ENCODE measurements around the gene EHF. TPM values are rescaled to one million over a fixed set of nuclear protein-coding genes. Genes with fewer than 3 reads are reported as not detected.
"Not testable (repeated sequence)": the region's sequence is repeated elsewhere in the genome, so short reads cannot be mapped to it uniquely, and the experiment has no call there.

EHF gene
- total and polyA plus RNA-seq, 2 experiments from 2014 or later, result not detected

- Histone ChIP-seq H3K9ac (no peak overlapping the region), H3K79me2 (ENCODE audit: insufficient read depth) (no peaks in the 10 kb centered on the region), H4K20me1 (ENCODE audit: insufficient read depth) (no peaks in the 10 kb centered on the region), H3K36me3 (ENCODE audit: low read depth) (no peaks in the 10 kb centered on the region), H3K9me2 (ENCODE audit: insufficient read depth) (no peaks in the 10 kb centered on the region), H3K9me3 (ENCODE audit: low read depth) (no peaks in the 10 kb centered on the region), H3F3A (ENCODE audit: insufficient read depth) (no peaks in the 10 kb centered on the region), H3K4me3 (0 out of 2 replicates have a peak overlapping the region, but pooled peaks have one; percentile 42), H3K4me1 (ENCODE audit: insufficient read depth) (no peaks in the 10 kb centered on the region), H3K4me2 (ENCODE audit: unreplicated experiment) (peak overlapping the region; percentile 19), H3K27ac (no peak overlapping the region), H3K27me3 (replicated peaks; ENCODE audit: insufficient read depth) (0 out of 2 replicates have a peak, but pooled peaks cover 4% of the 10 kb centered on the region), H2AFZ (no peak overlapping the region)
- in situ Hi-C loops (cut with MboI), result loop anchor here (5.0 to 25.0 kb wide), 2 partner anchors 306 to 826 kb away; partner anchors contain the start of gene SLC1A2
- no peak for DNase-seq
- WGBS, 2 experiments (ENCODE audit: low coverage in 1 of 2, low lambda C conversion rate in 2 of 2, missing lambda C conversion rate in 2 of 2), result 40 to 42% methylated on average over 12 of the region's 12 CpGs
- TF ChIP-seq EZH2 (IDR thresholded peaks at IDR 0.05; ENCODE audit: insufficient read depth, poor library complexity, severe bottlenecking) (no peak), EZH2phosphoT487 (IDR thresholded peaks at IDR 0.05; ENCODE audit: insufficient read depth, low read depth) (no peak)
These were observed 34.2 kb upstream of the EHF start for GRCh38 chr11:34586488-34587281.

GRCh38 chr11:34587282-34587677 is 33.6 kb upstream of the EHF start:
- in situ Hi-C loops (cut with MboI), result loop anchor here (5.0 to 25.0 kb wide), 2 partner anchors 305 to 825 kb away; partner anchors contain the start of gene SLC1A2
- 86% methylated on average over 5 of the region's 5 CpGs for WGBS, 2 experiments (ENCODE audit: low coverage in 1 of 2, low lambda C conversion rate in 2 of 2, missing lambda C conversion rate in 2 of 2)
- no peak for TF ChIP-seq EZH2 (IDR thresholded peaks at IDR 0.05; ENCODE audit: insufficient read depth, poor library complexity, severe bottlenecking)

DNA sequence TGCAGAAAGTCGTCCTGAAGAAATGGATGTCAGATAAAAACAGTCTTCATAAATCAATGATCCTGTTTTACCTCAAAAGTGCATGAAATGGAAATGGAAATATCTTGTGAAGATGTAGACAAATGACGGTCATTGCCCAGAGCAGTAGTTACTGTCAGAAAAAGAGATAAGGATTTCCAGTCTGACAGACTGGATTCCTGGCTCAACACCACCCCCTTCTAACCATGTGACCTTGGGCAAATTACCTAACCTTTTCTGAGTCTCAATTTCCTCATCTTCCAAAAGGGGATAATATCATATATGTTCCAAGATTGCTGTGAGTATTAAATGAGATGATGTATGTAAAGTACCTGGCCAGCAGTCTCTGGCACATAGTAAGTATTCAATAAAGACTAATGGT is 32.9 kb upstream of the EHF start:
- Histone ChIP-seq H3F3A (ENCODE audit: insufficient read depth) (no peaks in the 10 kb centered on the region), H3K36me3 (ENCODE audit: low read depth) (no peaks in the 10 kb centered on the region), H3K9me3 (ENCODE audit: low read depth) (no peaks in the 10 kb centered on the region), H3K27ac (no peak overlapping the region), H3K79me2 (ENCODE audit: insufficient read depth) (no peaks in the 10 kb centered on the region), H3K9me2 (ENCODE audit: insufficient read depth) (no peaks in the 10 kb centered on the region), H3K27me3 (replicated peaks; ENCODE audit: insufficient read depth) (0 out of 2 replicates have a peak, but pooled peaks cover 4% of the 10 kb centered on the region), H3K9ac (no peak overlapping the region), H2AFZ (no peak overlapping the region), H4K20me1 (ENCODE audit: insufficient read depth) (no peaks in the 10 kb centered on the region), H3K4me3 (no peak overlapping the region), H3K4me2 (ENCODE audit: unreplicated experiment) (no peak overlapping the region), H3K4me1 (ENCODE audit: insufficient read depth) (no peaks in the 10 kb centered on the region)
- WGBS, 2 experiments (ENCODE audit: low coverage in 1 of 2, low lambda C conversion rate in 2 of 2, missing lambda C conversion rate in 2 of 2), result 91 to 96% methylated on average over 2 of the region's 2 CpGs
- in situ Hi-C loops (cut with MboI), result loop anchor here (5.0 to 25.0 kb wide), 2 partner anchors 304 to 824 kb away; partner anchors contain the start of gene SLC1A2
- no peak for DNase-seq
- TF ChIP-seq EZH2 (IDR thresholded peaks at IDR 0.05; ENCODE audit: insufficient read depth, poor library complexity, severe bottlenecking) (no peak), EZH2phosphoT487 (IDR thresholded peaks at IDR 0.05; ENCODE audit: insufficient read depth, low read depth) (no peak)

More at GRCh38 chr11:34587282-34587677, 33.6 kb upstream of the EHF start:
- H3F3A ChIP-seq (ENCODE audit: insufficient read depth), result no peaks in the 10 kb centered on the region
- H3K9me2 ChIP-seq (ENCODE audit: insufficient read depth), result no peaks in the 10 kb centered on the region
- H3K4me1 ChIP-seq (ENCODE audit: insufficient read depth), result no peaks in the 10 kb centered on the region
- H3K9me3 ChIP-seq (ENCODE audit: low read depth), result no peaks in the 10 kb centered on the region
- no peak overlapping the region for H3K9ac ChIP-seq
- 0 out of 2 replicates have a peak, but pooled peaks cover 4% of the 10 kb centered on the region for H3K27me3 ChIP-seq (replicated peaks; ENCODE audit: insufficient read depth)
- no peak overlapping the region for H3K4me3 ChIP-seq
- no peak for DNase-seq
- no peaks in the 10 kb centered on the region for H3K79me2 ChIP-seq (ENCODE audit: insufficient read depth)
- no peak overlapping the region for H2AFZ ChIP-seq
- H3K36me3 ChIP-seq (ENCODE audit: low read depth), result no peaks in the 10 kb centered on the region
- H3K27ac ChIP-seq, result no peak overlapping the region
- H3K4me2 ChIP-seq (ENCODE audit: unreplicated experiment), result no peak overlapping the region
- no peaks in the 10 kb centered on the region for H4K20me1 ChIP-seq (ENCODE audit: insufficient read depth)

DNA sequence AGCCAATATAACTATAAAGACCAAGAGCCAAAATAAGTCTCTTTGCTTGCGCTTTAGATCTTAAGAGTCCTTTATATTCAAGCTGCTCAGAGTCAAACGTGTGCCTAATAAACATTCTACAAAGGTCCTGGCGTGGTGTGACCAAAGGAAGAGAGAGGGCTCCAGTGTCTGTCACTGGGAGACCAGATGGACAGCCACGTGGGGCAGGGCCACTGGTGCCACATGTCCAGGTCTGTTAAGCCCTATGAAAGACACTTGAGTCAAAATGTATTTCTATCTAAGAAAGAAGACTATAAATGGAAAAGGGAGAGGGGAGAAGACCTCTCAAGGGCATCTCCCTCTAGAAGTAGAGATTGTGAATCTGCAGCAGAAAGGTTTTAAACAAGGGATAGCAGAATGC is 32.2 kb upstream of the EHF start:
- H3K27me3 ChIP-seq (replicated peaks; ENCODE audit: insufficient read depth), result no peaks in the 10 kb centered on the region
- no peak overlapping the region for H3K4me3 ChIP-seq
- H3F3A ChIP-seq (ENCODE audit: insufficient read depth), result no peaks in the 10 kb centered on the region
- H3K79me2 ChIP-seq (ENCODE audit: insufficient read depth), result no peaks in the 10 kb centered on the region
- DNase-seq, result no peak
- H3K4me1 ChIP-seq (ENCODE audit: insufficient read depth), result no peaks in the 10 kb centered on the region
- H3K9me3 ChIP-seq (ENCODE audit: low read depth), result peaks cover 4% of the 10 kb centered on the region
- no peak overlapping the region for H3K27ac ChIP-seq
- no peaks in the 10 kb centered on the region for H3K9me2 ChIP-seq (ENCODE audit: insufficient read depth)
- H3K9ac ChIP-seq, result no peak overlapping the region
- no peaks in the 10 kb centered on the region for H3K36me3 ChIP-seq (ENCODE audit: low read depth)
- in situ Hi-C loops (cut with MboI), result loop anchor here (5.0 to 25.0 kb wide), 2 partner anchors 304 to 824 kb away; partner anchors contain the start of gene SLC1A2
- no peaks in the 10 kb centered on the region for H4K20me1 ChIP-seq (ENCODE audit: insufficient read depth)
- no peak overlapping the region for H3K4me2 ChIP-seq (ENCODE audit: unreplicated experiment)
- WGBS, 2 experiments (ENCODE audit: low coverage in 1 of 2, low lambda C conversion rate in 2 of 2, missing lambda C conversion rate in 2 of 2), result 76 to 82% methylated on average over 4 of the region's 4 CpGs
- H2AFZ ChIP-seq, result no peak overlapping the region
- TF ChIP-seq EZH2phosphoT487 (IDR thresholded peaks at IDR 0.05; ENCODE audit: insufficient read depth, low read depth) (no peak), EZH2 (IDR thresholded peaks at IDR 0.05; ENCODE audit: insufficient read depth, poor library complexity, severe bottlenecking) (no peak)

- H3K27ac ChIP-seq; H3K9ac ChIP-seq; H3K4me3 ChIP-seq; DNase-seq; H3K9me3 ChIP-seq (ENCODE audit: low read depth); H3K4me2 ChIP-seq (ENCODE audit: unreplicated experiment); H2AFZ ChIP-seq; H3K36me3 ChIP-seq (ENCODE audit: low read depth); H3K27me3 ChIP-seq (replicated peaks; ENCODE audit: insufficient read depth); H3F3A ChIP-seq (ENCODE audit: insufficient read depth); H3K79me2 ChIP-seq (ENCODE audit: insufficient read depth); H3K9me2 ChIP-seq (ENCODE audit: insufficient read depth); H4K20me1 ChIP-seq (ENCODE audit: insufficient read depth); H3K4me1 ChIP-seq (ENCODE audit: insufficient read depth): not testable (repeated sequence)
- 89 to 93% methylated on average over 7 of the region's 7 CpGs for WGBS, 2 experiments (ENCODE audit: low coverage in 1 of 2, low lambda C conversion rate in 2 of 2, missing lambda C conversion rate in 2 of 2)
- in situ Hi-C loops (cut with MboI), result loop anchor here (5.0 to 25.0 kb wide), 2 partner anchors 303 to 823 kb away; partner anchors contain the start of gene SLC1A2
These were observed 31.7 kb upstream of the EHF start for GRCh38 chr11:34589177-34589576.
